ENCODE measurements around the gene TMEM132D. TPM values are rescaled to one million over a fixed set of nuclear protein-coding genes. Genes with fewer than 3 reads are reported as not detected.

The TMEM132D gene
- total RNA-seq, 1 experiment from 2014 or later, result 1.4 TPM

- TF ChIP-seq E2F1 (CRISPR knock-in tag; IDR thresholded peaks at IDR 0.05) (no peak), EMX1 (CRISPR knock-in tag; IDR thresholded peaks at IDR 0.05) (no peak)
Measured at GRCh38 chr12:129079719-129080118, 824.1 kb downstream of the TMEM132D start (continued).

- Mint-ChIP-seq H3K27me3 (ENCODE audit: low read depth) (peaks cover 15% of the 10 kb centered on the region), H3K9me3 (peaks cover 78% of the 10 kb centered on the region), H3K27ac (no peak overlapping the region), H3K4me1 (no peaks in the 10 kb centered on the region), H3K36me3 (peaks cover 81% of the 10 kb centered on the region), H3K4me3 (no peak overlapping the region)
- ChIA-PET POLR2A (no interaction called here), CTCF (no interaction called here)
- DNase-seq (ENCODE audit: low spot score) (no peak), ATAC-seq (no peak)
- TF ChIP-seq TCF7 (CRISPR knock-in tag; IDR thresholded peaks at IDR 0.05; ENCODE audit: low read depth), result no peak
- no peak for TF ChIP-seq RELA (CRISPR knock-in tag; IDR thresholded peaks at IDR 0.05; ENCODE audit: borderline replicate concordance)
- TF ChIP-seq ZNF425 (CRISPR knock-in tag; conservative IDR thresholded peaks at IDR 0.05), result no peak
- no peak for TF ChIP-seq E2F5 (CRISPR knock-in tag; IDR thresholded peaks at IDR 0.05)
- no peak for TF ChIP-seq FOXP4 (CRISPR knock-in tag; IDR thresholded peaks at IDR 0.05)
- TF ChIP-seq PRRX2 (CRISPR knock-in tag; IDR thresholded peaks at IDR 0.05), result no peak
- no peak for TF ChIP-seq ZNF532 (CRISPR knock-in tag; IDR thresholded peaks at IDR 0.05; ENCODE audit: borderline replicate concordance)
- no peak for TF ChIP-seq CBFB (CRISPR knock-in tag; IDR thresholded peaks at IDR 0.05; ENCODE audit: low read depth)
- no peak for TF ChIP-seq CDX4 (CRISPR knock-in tag; IDR thresholded peaks at IDR 0.05; ENCODE audit: borderline replicate concordance)
- no peak for TF ChIP-seq ZMAT4 (CRISPR knock-in tag; IDR thresholded peaks at IDR 0.05)
- TF ChIP-seq ATF6 (CRISPR knock-in tag; IDR thresholded peaks at IDR 0.05), result no peak
- no peak for TF ChIP-seq GRHL2 (CRISPR knock-in tag; IDR thresholded peaks at IDR 0.05; ENCODE audit: insufficient replicate concordance, severe bottlenecking)
- no peak for TF ChIP-seq MXD4 (CRISPR knock-in tag; IDR thresholded peaks at IDR 0.05; ENCODE audit: borderline replicate concordance)
Measured at GRCh38 chr12:129076441-129077320, 827.1 kb downstream of the TMEM132D start.

All from WTC11 (cell line).